ENCODE measurements around the gene LRRC59.

LRRC59 gene

DNA sequence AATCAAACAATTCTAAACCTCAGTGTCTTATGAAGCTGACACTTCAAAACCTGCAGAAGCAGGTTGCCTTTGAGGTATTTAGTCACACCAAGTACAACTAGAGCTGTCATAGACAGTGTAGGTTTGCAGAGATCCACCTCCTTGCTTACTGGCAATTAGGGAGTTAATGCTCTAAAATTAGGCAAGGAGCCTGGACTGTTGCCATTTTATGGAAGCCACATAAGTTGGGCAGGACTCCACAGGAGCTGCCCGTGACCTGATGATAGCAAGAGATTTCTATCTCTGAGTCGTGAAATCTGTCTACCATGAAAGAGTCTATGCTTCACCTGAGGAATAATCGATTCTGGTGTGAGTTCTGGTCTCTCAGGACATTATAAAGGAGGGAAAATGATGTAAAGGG, 15.4 kb downstream of the LRRC59 start:
- DNase-seq = no peak

DNA sequence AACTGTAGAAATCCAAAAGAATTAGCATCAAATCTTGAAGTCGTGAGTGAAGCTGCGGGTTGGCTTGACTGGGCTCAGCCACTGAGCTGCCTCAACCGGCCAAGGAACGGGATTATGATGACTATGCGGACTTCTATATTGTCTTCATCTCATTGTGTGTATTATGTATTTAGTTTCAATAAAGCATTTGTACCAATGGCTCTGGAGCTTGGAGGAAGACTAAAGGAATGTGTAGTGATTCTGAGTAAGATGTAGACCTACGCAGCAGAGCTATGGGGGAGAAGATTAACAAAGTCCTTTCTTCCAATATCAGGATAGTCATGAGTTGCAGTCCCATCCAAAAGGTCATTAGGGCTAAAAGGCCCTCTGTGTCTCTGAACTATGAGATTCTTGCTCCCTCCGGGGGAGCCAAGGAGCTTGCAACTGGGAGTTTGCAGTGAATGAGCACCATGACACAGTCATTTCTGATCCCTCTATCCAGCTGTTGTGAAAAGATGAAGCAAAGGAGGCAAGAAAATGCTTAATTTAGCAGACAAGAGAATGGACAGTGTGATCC, 16.0 kb downstream of the LRRC59 start:
- no peak for DNase-seq

DNA sequence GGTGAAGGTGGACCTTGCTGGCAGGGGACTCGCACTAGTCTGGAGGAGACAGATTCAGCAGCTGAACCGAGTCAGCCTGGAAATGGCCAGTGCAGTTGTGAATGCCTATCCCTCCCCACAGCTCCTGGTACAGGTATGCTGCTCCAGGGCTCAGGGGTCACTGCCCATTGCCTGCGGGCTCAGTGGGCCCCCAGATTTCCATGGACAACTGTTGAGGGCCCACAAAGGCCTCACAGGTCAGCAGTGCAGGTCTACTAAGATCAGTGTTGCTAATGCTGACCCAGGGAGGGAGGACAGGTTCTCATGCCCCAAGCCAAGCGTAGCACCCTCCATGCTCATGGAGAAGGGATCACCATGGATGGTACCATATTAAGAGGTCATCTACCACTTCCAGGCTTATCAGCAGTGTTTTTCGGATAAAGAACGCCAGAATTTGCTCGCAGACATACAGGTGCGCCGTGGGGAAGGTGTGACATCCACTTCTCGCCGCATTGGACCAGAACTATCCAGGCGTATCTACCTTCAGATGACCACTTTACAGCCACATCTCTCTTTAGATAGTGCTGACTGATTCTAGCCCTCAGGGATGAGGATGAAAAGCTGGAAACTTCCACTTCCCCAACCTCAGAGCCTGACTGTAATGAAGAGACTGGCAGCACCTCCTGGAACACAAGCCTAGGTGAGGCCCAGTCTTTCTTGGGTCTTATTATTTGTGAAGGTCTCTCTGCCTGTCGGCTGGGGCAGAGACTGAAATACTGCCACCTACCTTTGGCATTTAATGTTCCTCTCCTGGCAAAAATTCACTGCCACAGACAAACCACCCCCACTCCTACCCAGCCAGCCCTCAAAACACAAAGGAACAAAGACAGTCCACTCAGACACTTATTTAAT, 16.7 kb downstream of the LRRC59 start:
- DNase-seq = no peak

DNA sequence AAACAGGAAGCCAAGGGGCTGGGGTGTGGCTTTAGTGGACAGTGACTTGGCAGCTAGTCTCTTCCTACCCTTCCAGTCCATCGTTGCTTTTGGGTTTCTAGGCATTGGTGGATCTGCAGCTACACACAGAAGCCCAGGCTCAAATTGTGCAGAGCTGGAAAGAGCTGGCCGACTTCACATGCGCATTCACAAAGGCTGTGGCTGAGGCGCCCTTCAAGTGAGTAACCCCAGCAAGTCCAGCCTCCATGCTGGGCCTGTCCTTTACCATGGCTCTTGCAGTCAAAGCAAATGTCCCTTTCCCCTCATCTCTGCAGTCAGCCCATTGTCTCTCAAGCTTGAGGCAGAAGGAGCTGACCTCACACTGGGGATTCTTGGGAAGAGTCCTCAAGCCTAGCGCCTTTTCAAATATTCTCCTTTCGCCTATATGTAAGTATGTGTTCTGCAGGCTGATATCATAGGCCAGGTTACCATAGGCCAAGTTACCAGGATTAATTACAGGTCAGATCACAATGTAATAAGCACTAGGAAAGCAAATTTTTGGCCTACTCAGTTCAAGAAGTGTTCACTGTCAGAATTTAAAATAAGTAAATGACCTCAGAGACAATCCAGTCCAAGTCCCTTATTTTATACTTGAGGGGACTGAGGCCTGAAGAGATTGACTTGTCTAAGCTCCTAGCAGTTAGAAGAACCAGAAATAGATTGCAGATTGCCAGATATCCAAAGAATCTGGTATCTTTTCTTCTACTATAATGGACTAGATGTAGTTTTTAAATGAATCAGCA, 17.8 kb downstream of the LRRC59 start:
- DNase-seq = no peak

DNA sequence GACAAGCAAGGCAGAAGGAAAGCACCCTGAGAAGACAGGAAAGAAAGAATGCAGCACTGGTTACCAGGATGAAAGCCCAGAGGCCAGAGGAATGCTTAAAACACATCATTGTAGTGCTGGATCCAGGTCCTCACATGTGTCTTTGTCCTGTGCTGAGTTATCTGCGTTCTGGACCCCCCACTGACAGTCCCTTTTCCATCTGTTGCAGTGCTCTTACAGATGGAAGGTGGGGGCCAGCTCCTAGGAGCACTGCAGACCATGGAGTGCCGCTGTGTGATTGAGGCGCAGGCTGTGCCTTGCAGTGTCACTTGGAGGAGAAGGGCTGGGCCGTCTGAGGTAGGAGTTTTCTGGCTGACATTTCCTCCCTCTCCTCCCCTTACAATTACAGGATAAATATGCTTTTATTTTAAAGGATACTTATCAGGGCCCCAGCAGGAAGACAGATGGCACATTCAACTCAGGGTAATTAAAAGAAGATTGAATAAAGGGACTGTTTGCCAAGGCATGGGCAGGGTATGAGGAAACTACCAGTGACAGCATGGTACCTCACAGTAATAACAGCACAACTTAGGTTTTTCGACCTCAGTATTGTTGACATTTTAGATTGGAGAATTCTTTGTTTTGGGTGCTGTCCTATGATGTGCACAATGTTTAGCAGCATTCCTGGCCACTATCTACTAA, 21.3 kb downstream of the LRRC59 start:
- DNase-seq = no peak

DNA sequence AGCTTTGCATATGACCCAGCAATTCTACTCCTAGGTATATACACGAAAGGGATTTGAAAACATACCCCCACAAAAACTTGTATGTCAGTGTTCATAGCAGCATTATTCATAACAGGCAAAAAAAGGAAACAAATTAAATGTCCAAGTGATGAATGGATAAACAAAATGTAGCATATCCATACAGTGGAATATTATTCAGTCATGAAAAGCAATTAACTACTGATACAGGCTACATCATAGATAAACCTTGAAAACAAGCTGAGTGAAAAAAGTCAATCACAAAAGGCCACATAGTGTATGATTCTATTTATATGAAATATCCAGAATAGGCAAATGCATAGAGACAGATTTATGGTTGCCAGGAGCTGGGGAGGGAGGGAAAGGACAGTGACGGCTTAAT, 23.6 kb downstream of the LRRC59 start:
- no peak for DNase-seq

DNA sequence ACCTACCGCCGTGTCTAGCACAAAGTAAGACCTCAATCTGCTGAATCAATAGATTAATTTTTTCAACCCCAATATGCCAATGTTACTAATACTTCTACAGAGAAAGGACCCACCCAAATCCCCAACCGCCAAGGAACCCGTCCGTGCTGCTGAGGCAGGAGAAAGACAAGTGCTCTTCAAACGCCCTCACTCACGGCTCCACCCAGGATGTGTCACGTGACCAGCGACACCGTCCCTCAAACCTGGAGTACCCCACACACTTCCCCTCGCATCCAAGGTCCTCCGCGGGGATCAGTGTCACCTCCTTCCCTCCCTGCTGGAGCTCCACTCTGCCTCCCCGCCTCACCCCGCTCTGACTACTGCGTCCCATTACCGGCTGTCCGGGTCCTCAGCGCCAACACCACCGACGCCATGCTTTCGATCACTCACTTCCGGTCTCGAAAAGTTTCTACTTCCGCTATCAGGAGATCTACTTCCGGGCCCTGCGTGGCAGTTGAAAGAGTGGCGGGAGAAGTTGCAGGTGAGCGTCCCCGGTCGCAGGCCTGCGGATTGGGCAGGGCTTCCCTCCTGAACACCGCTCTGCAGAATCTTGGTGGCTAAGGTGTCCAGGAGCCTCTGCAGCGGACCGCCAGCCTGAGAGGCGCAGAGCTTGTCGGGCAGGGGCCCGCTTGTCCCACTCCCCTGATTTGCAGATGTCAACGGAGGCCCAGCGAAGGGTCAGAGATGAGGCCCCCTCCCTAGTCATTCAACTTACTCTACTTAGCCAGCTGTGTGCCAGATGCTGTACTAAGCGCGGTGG, 24.4 kb downstream of the LRRC59 start, which contains the start of the genes EME1 and MRPL27:
EME1 (plus strand) TSS at position 472 of the 799 bp plus-strand sequence. CDS start 1,980 bp downstream, outside the sequence.
MRPL27 (minus strand) TSS at position 427 of the 799 bp plus-strand sequence; CDS start at position 413, 14 bp downstream.
- DNase-seq = peak; percentile 90

DNA sequence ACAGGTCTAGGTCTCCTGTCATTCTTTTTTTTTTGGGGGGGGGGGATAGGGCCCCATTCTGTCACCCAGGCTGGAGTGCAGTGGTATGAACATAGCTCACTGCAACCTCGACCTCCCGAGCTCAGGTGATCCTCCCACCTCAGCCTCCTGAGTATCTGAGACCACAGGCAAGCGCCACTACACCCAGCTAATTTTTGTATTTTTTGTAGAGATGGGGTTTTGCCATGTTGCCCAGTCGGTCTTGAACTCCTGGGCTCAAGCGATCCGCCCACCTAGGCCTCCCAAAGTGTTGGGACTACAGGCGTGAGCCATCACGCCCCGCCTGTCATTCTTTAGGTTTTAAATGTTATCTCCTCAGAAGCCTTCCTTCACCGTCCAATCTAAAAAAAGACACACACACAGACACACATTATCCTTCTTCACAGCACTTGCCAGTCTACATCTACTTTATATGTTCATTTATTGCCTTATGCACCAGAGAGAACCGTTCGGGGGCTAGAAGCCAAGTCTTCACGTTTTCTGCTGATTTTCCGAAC, 25.0 kb downstream of the LRRC59 start:
- no peak for DNase-seq

DNA sequence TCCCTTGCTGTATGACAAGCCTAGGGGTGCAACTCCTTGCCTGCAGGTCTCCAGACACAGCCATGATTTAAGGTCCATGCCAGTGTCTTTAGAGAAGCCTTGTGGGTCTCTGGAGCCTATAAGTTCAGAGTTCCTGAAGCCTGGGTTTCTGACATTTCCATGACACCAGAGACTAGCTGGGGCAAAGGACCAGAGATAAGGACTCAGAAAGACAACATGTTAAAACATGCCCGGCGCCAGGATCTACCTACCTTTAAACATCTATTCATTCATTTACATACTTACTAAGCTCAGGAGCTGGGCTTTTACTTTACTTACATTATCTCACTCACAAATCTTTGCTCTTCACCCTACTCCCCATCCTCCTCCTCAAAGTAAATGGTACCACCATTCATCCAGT, 25.8 kb downstream of the LRRC59 start:
- no peak for DNase-seq

DNA sequence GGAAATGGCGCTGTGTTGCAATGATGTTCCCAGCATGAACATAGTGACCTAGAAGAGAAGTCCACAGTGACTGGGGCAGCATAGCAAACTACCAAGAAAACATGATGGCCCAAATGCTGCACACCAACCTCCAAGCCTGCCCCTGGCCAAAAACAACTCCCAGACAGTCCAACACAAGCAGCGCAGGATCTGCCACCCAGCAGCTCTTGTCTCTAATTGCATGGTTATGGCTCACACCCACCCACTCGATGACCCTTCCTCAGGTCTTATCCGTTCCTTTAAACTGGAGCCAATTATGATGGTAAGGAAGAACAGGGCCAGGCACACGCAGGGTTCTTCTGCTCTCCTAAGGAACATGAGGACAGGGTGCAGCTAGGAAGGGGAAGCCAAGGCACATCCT, 27.3 kb downstream of the LRRC59 start:
- no peak for DNase-seq

DNA sequence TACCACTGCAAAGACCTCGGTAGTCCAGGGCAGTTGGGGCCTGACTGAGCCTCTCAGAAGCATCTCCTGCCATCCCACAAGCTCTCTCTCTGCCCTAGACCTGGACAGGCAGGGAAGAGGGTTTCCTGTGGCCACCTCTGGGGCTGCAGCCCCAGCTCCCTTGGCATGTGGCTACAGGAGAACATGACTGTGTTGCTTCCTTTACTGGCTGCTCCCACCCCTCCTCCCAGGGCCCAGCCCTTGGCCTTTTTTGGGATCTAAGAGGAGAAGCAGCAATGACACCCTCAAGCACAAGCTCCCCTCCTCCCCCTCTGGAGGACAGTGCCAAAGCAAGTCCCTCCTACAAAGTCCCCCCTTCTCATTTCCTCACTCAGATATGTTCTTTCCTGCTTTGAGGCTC, 29.9 kb downstream of the LRRC59 start:
- no peak for DNase-seq

DNA sequence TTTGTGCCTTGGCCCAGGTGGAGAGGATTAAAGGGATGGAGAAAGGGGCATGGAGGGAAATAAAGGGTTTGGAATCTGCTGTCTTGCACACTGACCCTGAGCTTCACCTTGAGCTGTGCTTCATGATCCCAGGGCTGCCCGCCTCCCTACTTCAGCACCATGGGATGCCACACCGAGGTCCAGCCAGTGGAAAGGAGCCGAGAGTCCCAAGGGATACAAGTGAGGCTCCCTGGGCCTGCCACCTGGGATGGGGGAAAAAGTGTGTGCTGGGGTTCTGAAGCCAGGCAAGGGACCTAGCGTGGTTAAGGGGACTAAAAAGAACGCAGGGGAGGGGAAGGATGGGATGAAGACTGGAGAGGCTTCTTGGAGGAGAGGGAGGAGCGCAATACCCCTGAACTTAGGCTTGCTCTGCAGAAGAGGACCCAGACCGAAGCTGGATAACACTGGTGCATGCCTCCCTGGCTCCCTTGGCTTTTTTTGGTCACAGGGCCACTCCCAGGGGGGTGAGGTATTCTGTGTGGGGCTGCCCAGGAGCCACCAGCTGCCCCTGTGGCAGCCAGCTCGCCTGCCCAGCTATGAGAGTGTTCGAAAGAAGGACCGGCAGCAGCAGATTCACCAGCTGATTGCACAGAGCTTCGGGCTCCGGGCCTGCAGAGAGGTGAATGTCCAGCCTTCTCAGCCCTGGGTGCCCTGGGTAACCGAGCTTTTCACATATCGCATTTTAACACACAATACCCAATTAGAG, 31.5 kb downstream of the LRRC59 start:
- no peak for DNase-seq

DNA sequence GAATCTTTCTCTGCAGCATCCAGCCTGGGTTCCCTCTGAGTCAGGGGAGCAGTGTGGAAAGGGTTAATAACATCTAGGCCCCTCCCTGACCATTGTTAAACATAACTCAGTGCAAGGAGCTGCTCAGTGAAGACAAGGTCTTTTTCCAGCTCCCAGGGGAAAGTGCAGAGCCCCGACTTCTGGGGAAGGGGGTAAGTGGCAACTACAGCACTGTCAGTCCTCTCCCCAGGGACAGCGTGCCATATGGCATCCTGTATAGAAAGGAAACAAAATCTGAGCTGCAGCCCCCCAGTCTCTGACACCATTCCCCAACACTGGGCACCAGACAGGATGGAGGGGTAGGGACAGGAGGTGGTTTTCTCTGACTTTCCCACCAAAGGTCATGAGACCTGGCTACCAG, 32.2 kb downstream of the LRRC59 start:
- DNase-seq = no peak

DNA sequence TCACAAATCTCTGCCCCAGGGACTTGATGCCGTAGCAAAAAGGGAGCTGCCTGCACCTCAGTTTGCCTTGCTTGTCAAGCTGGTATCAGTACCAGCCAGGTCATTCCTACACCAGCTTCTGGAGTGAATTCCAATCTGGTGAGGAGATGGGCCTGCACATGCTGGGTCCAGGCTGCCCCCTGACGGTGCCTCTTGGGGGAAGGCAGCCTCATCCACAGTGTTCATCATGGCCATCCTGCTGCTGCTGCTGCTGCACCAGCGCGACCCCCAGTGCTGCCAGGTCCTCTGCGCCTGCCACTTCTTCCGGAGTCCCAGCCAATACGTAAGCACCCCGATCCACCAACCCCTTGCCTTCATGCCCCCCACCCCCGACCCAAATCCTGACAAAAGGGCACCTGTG, 32.6 kb downstream of the LRRC59 start:
- DNase-seq = no peak

DNA sequence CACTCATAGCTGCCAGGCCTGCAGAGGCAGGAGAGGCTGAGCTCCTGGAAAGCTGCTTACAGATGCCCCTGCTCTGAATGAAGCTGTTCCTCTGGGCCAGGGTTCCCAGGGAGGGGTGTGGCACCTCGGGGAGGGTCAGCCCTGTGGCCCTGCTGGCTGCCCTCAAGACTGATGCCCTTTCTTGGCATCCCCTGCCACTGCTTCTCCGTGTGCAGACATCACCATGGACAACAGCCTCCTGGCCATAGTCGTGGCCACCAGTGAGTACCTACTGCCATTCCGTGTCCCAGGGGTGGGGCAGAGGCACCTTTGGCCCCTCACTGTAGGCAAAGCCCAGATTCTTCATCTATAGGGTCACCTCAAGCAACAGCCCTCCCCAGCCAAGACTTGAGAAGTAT, 33.3 kb downstream of the LRRC59 start:
- DNase-seq = no peak

DNA sequence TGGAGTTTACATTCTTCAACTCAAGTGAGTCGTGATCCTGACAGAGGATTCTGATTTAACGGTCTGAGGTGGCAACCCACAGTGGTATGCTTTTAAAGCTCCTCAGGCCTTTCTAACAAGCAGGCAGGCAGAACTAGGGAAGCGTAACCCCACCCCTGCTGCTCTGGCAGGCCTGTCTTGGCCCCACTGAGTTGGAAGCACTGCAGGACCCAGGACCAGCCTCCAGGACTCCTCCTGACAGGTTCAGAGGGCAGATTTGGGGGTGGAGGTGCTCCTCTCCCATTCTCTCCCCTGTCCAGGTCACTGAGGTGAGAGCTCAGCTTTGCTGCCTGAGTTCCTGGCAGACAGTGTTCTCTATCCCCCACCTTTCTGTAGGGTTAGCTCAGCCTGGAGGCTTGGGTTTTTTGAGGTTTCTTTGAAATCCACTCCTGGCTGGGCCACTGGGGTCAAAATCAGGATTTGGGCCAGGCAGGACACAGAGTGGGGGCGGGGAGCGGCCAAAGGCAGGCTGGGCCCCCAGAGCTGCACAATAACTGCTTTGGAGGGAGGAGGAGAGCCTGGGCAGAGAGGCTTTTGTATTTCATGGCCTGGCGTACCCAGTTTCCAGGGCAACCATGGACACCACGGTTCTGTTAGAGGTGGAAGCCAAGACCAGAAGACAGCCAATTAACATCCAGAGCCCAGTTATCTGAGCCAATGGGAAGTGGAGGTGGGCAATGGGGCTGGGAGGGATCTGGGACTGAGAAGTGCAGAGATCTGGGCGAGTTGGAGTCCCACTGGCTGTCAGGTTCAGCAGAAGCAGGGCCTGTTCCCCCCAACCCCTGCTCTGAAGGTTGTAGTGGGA, 33.9 kb downstream of the LRRC59 start:
- peak in 1 of 2 experiments; percentile 19 for DNase-seq

DNA sequence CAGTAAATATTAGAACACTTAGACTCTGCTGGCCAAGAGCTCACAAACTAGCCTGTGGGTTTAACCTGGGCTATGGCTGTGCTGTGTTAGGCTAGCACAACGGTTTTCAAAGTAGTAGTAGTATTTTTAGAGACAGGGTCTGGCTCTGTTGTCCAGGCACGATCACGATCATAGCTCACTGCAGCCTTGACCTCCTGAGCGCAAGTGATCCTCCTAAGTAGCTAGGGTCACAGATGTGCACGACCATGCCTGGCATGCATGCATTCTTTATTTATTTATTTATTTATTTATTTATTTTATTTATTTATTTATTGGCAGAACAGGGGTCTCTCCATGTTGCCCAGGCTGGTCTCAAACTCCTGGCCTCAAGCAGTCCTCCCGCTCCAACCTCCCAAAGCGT, 34.7 kb downstream of the LRRC59 start:
- DNase-seq = no peak

DNA sequence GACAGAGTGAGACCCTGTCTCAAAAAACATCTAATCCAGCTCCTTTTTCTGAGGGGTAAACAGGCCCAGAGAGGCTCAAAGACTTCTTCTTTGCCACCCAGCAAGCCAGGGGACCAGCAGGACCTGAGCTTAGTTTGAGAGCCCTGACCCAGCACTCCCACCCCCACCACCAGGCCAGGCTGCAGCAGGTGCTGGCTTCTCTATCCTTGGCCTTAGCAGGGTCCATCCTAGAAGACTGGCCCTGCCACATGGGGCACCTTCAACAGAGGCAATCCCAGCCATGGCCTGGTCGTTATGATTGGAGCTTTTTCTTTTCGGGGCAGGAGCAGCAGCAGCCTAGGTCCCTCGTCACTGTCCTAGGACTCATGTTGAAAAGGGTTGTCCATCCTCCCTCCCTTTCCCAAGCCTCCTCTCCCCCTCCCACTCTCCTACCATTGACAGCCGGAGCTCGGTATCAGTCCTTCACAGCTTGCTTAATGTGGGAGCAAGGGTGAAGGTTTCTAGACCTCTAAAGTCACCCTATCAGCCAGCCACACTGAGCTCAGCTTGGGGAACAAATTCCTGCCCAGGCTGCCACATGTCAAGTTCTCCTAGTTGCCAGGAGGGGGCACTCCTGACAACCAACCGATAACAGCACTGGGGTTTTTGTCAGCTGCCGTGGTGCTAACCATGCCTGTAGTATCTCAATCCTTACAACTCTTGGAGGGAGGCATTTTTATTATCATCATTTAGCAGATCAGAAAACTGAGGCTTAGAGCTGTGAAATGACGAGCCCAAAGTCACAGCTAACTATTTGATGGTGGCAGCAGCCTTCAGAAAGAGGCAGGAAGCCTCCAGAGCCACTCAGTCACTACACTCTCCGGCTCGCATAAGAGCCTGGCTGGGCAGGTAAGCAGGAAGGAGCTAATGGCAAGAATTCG, 35.5 kb downstream of the LRRC59 start:
- peak; percentile 62 to 72 for DNase-seq
